ENCODE data around the gene DCLRE1B.
"Not testable (repeated sequence)": the region's sequence is repeated elsewhere in the genome, so short reads cannot be mapped to it uniquely, and the experiment has no call there.

The DCLRE1B gene

DNA sequence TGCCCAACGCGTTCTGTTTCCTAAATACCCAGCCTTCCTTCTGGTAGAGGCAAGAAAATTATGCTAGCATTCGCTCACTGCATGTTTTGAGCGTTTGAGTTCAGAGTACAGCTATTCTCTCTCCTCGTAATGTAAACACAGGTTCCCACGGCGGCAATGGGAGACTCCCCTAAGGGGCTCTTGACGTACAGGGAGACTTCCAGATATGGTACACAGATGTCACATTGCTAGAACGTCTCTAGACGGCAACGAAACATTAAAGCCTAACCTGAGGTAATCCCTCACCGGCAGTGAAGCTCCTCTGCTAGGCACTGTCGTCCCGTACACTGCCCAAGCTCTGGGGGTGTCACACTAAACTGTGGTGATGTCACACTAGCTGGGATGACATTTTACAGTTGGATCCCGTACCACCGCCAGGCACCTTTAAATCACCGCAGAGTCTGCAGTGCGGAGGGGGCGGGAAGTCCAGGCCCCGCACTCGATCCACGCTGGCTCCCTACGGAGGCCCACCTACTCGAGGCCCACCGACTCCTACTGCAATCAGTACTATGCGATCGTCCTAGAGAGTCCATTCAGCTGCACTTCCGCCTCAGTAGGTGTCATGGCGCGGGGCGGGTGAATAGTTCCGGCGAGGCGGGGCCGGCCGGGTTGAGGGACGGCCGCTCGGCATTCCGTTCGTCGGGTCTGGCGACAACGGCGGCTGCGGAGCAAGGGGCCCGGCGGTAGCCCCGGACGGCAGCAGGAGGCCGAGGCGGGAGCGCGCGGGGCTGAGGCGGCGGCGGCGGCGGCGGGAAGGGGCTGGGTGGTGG is 24.0 kb downstream of the DCLRE1B start, which contains the start of gene HIPK1:
HIPK1 (plus strand) TSS at position 384 of the 809 bp plus-strand sequence.
- peak; percentile 88 for DNase-seq

DNA sequence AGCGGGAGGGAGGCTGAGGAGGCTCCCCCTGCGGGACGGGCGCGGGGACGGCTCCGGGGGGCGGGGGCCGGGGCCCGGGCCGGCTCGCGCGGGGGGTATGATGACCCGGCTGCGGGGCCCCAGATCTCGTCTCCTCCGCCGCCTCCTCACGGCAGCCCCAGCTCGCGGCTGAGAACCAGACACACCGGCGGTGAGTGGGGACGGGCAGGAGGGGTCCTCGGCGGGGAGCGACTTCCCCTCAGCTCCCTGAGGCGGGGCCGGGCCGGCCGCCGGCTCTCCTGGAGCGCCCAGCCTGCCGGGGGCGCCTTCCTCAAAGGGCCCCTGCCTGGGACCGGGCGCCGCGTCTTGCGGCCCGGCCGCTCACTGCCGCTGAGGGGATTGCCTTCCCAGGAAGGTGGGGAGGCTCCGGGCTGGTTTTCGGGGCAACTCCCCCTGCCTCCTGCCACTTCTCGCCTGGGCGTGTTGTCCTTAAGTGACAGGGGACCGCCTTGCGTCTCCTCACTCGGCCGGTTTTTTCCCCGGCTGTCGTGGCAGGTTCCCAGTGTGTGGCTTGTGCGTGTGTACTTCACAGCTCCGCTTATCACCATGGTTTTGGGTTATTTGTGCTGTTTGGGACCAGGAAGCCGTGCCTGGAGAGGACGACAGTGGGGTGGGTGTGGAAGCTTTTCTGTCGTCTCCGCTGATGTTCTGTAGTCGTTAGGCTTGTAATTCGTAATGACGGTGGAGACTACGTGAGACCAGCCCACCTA is 24.8 kb downstream of the DCLRE1B start:
- DNase-seq = peak; percentile 45

DNA sequence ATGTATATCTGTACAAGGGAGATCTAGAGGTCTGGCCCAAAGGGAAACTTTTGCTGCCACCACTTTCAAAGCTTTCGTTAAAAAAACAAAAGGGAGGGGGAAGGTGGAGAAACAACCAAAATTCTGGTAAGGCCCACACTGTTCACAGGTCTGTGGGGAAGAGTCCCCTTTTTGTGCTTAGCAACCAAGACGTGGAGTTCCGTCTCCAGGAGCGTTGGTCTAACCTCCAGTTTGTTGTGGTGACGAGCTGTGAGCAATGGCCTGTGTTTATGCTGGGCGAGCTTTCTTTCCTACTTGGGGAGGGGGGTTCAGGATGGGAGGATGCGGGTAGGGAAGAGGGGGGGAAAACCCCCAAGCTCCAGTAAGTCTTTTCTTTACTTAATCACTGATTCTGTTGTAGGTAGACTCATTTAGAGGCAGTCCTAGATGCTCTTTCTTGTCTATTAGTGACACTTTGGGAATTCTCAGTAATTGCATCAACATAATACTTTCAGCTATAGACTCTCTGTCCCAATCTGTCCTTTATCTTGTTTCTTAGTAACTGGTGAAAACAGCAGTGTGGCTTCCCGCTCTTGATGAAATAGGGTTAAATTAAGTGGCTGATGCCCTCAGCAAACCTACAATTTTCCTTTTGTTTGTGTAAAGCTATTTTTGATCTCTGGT is 25.5 kb downstream of the DCLRE1B start:
- peak; percentile 58 for DNase-seq

- DNase-seq = no peak
Observed at GRCh38 chr1:113931451-113931851, 26.3 kb downstream of the DCLRE1B start.

- no peak for DNase-seq
Observed at GRCh38 chr1:113934006-113934405, 28.9 kb downstream of the DCLRE1B start.

GRCh38 chr1:113934511-113935055 is 29.5 kb downstream of the DCLRE1B start:
- DNase-seq = no peak

GRCh38 chr1:113935176-113935575 is 30.1 kb downstream of the DCLRE1B start:
- DNase-seq = no peak

GRCh38 chr1:113935970-113936369 is 30.8 kb downstream of the DCLRE1B start:
- no peak for DNase-seq

GRCh38 chr1:113937146-113937545 is 32.0 kb downstream of the DCLRE1B start:
- no peak for DNase-seq

GRCh38 chr1:113938192-113938591 is 33.1 kb downstream of the DCLRE1B start:
- no peak for DNase-seq

- no peak for DNase-seq
Observed at GRCh38 chr1:113940365-113941244, 35.5 kb downstream of the DCLRE1B start.

GRCh38 chr1:113941245-113941559 is 36.1 kb downstream of the DCLRE1B start:
- DNase-seq = no peak

DNA sequence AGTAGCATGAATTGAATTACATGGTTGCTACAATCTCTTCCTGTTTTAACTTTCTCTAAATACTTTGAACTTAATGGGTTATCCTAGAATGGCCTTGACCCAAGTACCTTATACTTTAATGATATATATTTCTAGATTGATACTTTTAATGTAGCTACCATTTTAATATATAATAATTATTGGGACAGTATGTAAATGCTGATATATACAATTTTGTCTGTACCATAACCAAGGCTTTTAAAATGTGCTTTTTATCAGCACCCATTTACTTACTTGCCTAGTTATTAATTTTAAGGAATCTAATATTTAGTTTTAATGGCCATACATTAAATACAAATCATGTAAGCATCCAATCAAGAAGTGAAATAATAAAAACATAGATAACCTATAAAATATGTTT is 37.4 kb downstream of the DCLRE1B start:
- no peak for DNase-seq

DNA sequence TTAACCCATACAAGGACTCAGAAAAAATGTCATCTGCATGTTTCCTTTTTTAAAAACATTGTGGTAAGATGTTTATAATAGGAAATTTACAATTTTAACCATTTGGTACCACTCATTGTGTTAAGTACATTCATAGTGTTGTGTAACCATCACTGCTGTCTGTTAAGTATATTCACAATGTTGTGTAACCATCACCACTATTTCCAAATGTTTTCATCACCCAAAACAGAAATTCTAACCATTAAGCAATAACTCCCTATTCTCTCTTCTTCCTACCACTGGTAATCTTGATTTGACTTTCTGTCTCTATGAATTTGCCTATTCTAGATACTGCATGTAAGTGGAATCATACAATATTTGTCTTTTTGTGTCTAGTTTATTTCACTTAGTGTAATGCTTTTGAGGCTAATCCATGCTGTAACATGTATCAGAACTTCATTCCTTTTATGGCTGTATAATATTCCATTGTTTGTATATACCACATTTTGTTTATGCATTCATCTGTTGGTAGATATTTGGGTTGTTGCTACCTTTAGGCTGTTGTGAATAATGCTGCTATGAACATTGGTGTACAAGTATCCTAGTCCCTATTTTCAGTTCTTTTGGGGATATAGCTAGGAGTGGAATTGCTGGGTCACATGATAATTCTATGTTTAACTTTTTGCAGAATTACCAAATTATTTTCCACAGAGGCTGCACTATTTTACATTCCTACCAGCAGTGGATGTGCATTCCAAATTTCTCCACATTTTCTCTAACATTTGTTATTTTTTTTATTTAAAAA is 38.1 kb downstream of the DCLRE1B start:
- DNase-seq = no peak

GRCh38 chr1:113945329-113945728 is 40.2 kb downstream of the DCLRE1B start:
- no peak for DNase-seq

DNA sequence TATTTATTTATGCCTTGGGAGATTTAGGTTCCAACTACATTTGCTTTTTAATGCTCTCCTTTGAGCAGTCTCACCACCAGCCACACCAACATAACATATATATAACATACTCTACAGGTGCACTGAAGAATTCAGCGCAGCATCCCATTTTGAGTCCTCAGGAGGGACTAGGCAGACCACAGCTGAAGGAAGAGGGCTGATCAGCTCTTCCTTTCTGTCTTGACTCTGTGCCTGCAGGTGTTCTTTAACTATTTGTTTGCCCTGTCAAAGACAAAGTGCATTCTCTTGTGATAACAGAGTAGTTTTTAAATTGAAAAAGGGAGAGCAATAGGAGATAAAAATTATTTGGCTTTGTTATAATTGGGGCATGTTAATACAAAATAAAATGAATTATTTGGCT is 41.0 kb downstream of the DCLRE1B start:
- DNase-seq = no peak

DNA sequence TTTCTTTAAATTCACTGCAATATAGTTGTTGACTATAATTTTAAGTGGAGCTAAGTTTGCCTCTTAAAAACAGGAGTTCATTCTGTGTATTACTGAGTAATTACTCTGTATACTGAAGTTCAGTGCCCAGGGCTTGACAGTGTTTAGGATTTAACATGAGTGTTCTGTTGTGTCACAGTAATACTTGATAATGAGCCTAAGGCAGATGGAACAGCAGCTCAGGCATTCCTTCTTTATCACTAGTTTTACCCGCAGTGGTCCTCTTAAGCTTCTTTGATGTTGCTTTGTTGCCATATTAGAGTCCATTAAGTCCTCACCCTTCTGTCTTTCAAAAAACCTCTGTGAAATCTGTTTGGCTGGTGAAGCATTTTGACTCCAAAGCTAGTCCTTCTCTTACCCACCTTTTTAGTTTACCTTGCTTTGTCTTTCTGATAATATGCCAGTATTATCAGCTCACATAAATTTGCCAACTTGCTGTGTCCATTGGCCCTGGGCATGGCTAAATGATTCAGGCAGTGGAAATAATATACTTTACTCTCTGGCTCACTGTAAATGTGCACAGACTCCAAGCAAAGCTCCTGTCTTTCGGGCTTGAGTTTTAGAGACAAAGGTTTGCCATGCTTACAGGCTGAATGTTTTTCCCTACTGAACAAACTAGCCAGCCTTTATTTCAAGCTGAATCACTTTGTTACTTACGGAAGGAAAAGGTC is 41.7 kb downstream of the DCLRE1B start:
- DNase-seq = no peak

DNA sequence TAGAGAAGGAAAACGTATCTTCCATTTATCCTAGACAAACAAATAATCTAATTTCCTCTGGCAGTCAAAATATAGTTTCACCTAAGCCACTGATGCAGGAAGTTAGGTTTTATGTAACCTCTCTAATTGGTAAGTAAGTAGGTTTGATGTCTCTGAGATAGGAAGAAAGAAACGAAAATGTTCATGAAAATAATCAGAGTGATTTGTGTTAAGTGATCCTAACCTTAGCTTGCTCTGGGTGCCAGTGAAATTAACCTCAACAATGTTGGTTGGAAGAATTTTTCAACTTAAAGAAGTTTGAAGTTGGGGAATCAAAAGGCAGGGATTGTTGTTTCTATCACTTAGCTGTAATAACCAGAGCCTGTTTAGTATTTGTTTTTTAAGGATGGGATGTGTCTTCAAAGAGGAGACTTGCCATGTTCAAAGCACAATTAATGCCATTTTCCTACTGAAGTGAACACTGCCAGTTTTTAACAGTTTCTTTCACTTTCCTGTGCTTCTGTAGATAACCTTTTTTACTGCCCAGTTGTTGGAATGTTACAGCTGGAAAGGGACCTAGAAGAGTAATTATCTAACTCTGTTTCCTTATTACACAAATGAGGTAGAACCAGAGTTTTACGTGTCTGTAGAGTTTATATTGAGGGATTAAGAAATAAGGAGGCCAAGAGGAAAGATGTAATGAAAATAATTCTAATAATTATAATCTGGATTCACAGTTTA is 42.4 kb downstream of the DCLRE1B start:
- DNase-seq = no peak

DNA sequence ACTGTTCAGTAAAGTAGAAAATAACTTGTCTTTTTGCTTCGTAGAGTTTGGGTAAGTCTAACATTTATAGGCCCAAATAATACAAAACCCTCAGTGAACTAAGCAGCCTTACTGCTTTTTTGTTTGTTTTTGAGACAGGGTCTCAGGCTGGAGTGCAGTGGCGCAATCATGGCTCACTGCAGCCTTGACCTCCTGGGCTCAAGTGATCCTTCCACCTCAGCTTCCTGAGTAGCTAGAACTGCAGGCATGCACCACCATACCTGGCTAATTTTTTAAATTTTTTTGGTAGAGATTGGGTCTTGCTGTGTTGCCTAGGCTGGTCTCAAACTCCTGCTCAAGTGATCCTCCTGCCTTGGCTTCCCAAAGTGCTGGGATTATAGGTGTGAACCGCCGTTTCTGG is 43.0 kb downstream of the DCLRE1B start:
- not testable (repeated sequence) for DNase-seq

- no peak for DNase-seq
Observed at GRCh38 chr1:113949007-113949406, 43.9 kb downstream of the DCLRE1B start.

Data from RPMI8226 (cell line).